ENCODE results near the gene MOXD1.

MOXD1 gene

GRCh38 chr6:132253906-132254305 lies 147.4 kb downstream of the MOXD1 start:
- peaks cover 14% of the 10 kb centered on the region; the same call in 1 of the 2 replicates for H3K4me1 ChIP-seq (ENCODE audit: insufficient read depth, low read length)
- no peak overlapping the region for H3K9ac ChIP-seq (ENCODE audit: low read depth, low read length)
- no peak overlapping the region for H3K27ac ChIP-seq (ENCODE audit: low read depth, low read length)
- no peaks in the 10 kb centered on the region for H3K27me3 ChIP-seq (ENCODE audit: insufficient read depth, low read length)
- H3K9me3 ChIP-seq (ENCODE audit: insufficient read depth, low read depth, low read length) = peaks cover 34% of the 10 kb centered on the region
- H3K36me3 ChIP-seq (ENCODE audit: insufficient read depth, low read length) = no peaks in the 10 kb centered on the region
- H3K4me3 ChIP-seq (ENCODE audit: low read length) = no peak overlapping the region

DNA sequence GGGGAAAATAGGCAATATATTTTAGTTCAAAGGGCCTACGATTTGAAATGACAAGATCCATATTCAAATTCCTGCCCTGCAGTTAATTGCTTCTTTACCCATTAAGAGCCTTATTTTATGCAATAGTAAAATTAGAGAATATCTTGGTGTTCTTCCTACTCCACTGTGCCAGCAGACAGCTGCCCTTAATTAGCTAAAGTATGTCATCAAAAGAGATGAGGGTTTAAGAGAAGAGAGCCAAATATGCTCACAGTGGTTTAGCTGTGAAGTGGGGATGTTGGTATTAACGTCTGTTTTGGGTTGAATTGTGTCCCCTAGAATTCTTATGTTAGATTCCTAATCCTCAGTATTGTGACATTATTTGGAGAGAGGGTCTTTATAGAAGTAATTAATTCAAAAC lies 148.1 kb downstream of the MOXD1 start:
- Histone ChIP-seq H3K4me3 (ENCODE audit: low read length) (no peak overlapping the region), H3K4me1 (ENCODE audit: insufficient read depth, low read length) (peaks cover 8% of the 10 kb centered on the region; the same call in 1 of the 2 replicates), H3K36me3 (ENCODE audit: insufficient read depth, low read length) (no peaks in the 10 kb centered on the region), H3K9ac (ENCODE audit: low read depth, low read length) (no peak overlapping the region), H3K27ac (ENCODE audit: low read depth, low read length) (no peak overlapping the region), H3K9me3 (ENCODE audit: insufficient read depth, low read depth, low read length) (peaks cover 34% of the 10 kb centered on the region), H3K27me3 (ENCODE audit: insufficient read depth, low read length) (no peaks in the 10 kb centered on the region)
- 93% methylated on average over 2 of the region's 2 CpGs for WGBS

DNA sequence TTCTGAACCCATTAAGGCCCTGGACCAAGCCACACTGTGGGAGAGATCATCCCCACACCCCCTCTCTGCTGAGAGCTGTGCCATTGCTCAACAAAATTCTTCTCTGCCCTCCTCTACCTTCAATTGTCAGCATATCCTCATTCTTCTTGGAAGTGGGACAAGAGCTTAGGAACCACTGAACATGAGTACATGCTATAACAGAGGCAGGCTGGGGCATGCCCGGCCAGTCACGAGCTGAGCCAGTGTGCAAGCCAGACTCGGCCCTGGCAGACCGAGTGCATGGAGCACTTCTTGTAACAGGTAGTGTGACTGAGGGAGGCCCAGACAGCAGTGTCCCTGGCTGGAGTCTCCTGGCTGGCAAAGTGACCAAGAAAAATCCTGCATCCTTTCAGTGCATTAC lies 149.2 kb downstream of the MOXD1 start:
- H3K4me1 ChIP-seq (ENCODE audit: insufficient read depth, low read length) = no peaks in the 10 kb centered on the region
- no peaks in the 10 kb centered on the region for H3K36me3 ChIP-seq (ENCODE audit: insufficient read depth, low read length)
- no peak overlapping the region for H3K4me3 ChIP-seq (ENCODE audit: low read length)
- H3K27ac ChIP-seq (ENCODE audit: low read depth, low read length) = no peak overlapping the region
- WGBS = 92% methylated on average over 4 of the region's 4 CpGs
- H3K9ac ChIP-seq (ENCODE audit: low read depth, low read length) = no peak overlapping the region
- no peaks in the 10 kb centered on the region for H3K27me3 ChIP-seq (ENCODE audit: insufficient read depth, low read length)
- H3K9me3 ChIP-seq (ENCODE audit: insufficient read depth, low read depth, low read length) = peaks cover 34% of the 10 kb centered on the region

- no peak overlapping the region for H3K4me3 ChIP-seq (ENCODE audit: low read length)
- no peak overlapping the region for H3K9ac ChIP-seq (ENCODE audit: low read depth, low read length)
- no peaks in the 10 kb centered on the region for H3K27me3 ChIP-seq (ENCODE audit: insufficient read depth, low read length)
Measured at GRCh38 chr6:132251711-132252110, 149.6 kb downstream of the MOXD1 start.

DNA sequence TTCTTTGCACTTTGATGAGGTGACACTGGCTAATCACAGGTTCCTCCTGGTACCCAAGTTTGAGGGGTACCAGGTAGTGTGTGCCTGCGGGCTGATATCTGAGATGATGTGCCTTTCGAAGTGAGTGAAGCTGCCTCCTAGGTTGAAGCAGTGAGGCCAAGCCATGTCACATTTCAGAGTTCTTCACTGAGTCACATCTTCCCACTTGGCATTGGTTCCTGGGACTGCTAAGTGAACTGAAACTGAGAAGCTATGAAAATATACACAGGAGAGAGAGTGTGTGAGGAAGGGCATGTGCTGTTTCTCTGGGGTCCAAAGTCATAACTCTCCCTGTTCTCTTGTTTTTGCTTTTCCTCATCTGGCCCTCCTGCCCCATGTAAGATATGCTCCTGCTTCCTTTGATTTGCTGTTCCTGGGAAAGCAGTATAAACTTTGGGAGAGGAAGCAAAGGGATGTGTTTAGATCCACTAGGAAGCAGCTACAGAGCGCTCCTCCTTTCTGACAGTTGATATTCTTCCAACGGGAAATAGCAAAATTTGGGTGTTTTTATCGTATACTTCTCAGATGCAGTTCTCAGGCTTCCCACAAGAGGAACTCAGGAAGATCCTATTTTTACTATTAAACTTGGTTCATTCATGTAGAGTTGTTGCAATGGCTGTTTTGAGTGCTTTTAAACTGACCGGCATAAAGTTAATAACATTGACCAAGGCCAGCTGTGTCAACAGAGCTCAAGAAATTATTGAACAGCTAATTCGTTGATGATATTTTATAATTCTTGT lies 153.7 kb downstream of the MOXD1 start:
- H3K36me3 ChIP-seq (ENCODE audit: insufficient read depth, low read length) = no peaks in the 10 kb centered on the region
- peaks cover 20% of the 10 kb centered on the region for H3K9me3 ChIP-seq (ENCODE audit: insufficient read depth, low read depth, low read length)
- no peaks in the 10 kb centered on the region for H3K4me1 ChIP-seq (ENCODE audit: insufficient read depth, low read length)
- no peak overlapping the region for H3K4me3 ChIP-seq (ENCODE audit: low read length)
- no peak overlapping the region for H3K9ac ChIP-seq (ENCODE audit: low read depth, low read length)
- 84% methylated on average over 7 of the region's 7 CpGs for WGBS
- H3K27me3 ChIP-seq (ENCODE audit: insufficient read depth, low read length) = no peaks in the 10 kb centered on the region
- no peak overlapping the region for H3K27ac ChIP-seq (ENCODE audit: low read depth, low read length)

More at GRCh38 chr6:132251711-132252110, 149.6 kb downstream of the MOXD1 start:
- H3K36me3 ChIP-seq (ENCODE audit: insufficient read depth, low read length) = no peaks in the 10 kb centered on the region
- H3K27ac ChIP-seq (ENCODE audit: low read depth, low read length) = no peak overlapping the region
- H3K4me1 ChIP-seq (ENCODE audit: insufficient read depth, low read length) = no peaks in the 10 kb centered on the region
- H3K9me3 ChIP-seq (ENCODE audit: insufficient read depth, low read depth, low read length) = peaks cover 34% of the 10 kb centered on the region

DNA sequence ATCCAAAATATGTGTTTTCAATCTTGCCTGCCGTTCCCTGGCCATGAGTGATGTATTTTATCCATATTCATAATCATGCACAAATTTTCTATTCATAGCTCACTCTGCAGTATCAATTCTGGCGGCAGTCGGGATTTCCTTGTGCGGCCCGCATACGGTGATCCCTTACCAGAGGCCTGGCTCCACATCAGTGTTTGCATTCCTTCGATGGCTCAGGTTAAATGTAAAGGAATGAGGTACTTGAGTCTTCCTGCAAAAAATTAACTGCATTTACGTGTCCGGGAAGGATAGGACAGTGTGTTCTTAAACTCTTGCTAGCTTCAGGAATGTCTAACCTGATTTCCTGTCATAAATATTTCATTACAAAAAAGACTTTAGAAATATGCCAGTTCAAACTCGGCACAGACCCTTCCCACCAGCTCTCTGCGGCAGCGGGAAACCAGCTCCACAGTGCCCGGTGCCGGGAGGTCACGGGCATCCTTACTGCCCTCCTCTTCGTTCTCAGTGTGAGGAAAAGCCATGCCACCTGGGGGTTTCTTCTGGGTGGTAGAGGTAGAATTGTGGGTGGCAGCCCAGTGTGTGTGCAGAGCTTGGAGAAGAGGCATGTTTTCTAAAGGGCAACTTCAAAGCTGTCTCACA lies 154.5 kb downstream of the MOXD1 start:
- WGBS = 97% methylated on average over 16 of the region's 16 CpGs
- Histone ChIP-seq H3K4me3 (ENCODE audit: low read length) (no peak overlapping the region), H3K36me3 (ENCODE audit: insufficient read depth, low read length) (no peaks in the 10 kb centered on the region), H3K9ac (ENCODE audit: low read depth, low read length) (no peak overlapping the region), H3K27me3 (ENCODE audit: insufficient read depth, low read length) (no peaks in the 10 kb centered on the region), H3K27ac (ENCODE audit: low read depth, low read length) (no peak overlapping the region), H3K9me3 (ENCODE audit: insufficient read depth, low read depth, low read length) (peaks cover 11% of the 10 kb centered on the region), H3K4me1 (ENCODE audit: insufficient read depth, low read length) (no peaks in the 10 kb centered on the region)

DNA sequence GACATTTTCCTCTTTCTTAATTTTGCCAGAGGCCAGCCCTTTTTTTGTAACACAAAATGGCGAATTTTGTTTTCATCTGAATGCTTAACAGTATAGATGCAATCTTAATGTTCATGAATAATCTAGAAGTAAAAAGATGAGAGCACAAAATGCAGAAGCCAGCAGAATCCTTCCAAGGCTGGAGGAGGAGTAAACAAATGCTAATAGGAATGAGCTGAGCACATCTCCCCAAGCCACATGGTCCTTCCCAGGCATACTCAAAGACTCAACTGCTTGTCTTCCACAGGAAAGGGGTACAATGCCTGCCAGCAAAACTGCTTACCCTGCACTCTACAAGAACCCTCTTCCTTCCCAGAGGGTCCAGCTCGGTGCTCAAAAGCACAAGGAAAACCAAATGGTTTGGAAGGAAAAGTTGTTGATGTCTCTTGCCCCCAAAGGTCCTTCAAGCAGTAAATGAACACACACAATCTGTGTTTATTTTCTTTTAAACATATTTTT lies 155.1 kb downstream of the MOXD1 start:
- Histone ChIP-seq H3K27me3 (ENCODE audit: insufficient read depth, low read length) (no peaks in the 10 kb centered on the region), H3K9me3 (ENCODE audit: insufficient read depth, low read depth, low read length) (peaks cover 6% of the 10 kb centered on the region), H3K36me3 (ENCODE audit: insufficient read depth, low read length) (no peaks in the 10 kb centered on the region), H3K4me3 (ENCODE audit: low read length) (no peak overlapping the region), H3K27ac (ENCODE audit: low read depth, low read length) (no peak overlapping the region), H3K9ac (ENCODE audit: low read depth, low read length) (no peak overlapping the region), H3K4me1 (ENCODE audit: insufficient read depth, low read length) (no peaks in the 10 kb centered on the region)
- WGBS = 100% methylated on average over 1 of the region's 2 CpGs
